GM12873 (cell line): Measurements from ENCODE around the gene SAMD4B.

Source experiments
- CTCF ChIP-seq: IDR thresholded peaks from 2 replicates; pipeline ENCODE4 v1.5.1; 2012; ENCODE audit warnings: low read depth, mild to moderate bottlenecking, moderate library complexity, low read length, control low read depth; ENCODE audit not compliant: insufficient read depth; ENCODE audit errors: missing control alignments

SAMD4B gene

GRCh38 chr19:39301021-39301420 is 41.2 kb upstream of the SAMD4B start:
- TF ChIP-seq CTCF: no peak

- no peak for TF ChIP-seq CTCF
Measured at GRCh38 chr19:39301562-39301961, 40.7 kb upstream of the SAMD4B start.

GRCh38 chr19:39303373-39304184 is 38.6 kb upstream of the SAMD4B start:
- no peak for TF ChIP-seq CTCF

GRCh38 chr19:39304185-39304513 is 38.1 kb upstream of the SAMD4B start:
- no peak for TF ChIP-seq CTCF

- TF ChIP-seq CTCF: no peak
Measured at GRCh38 chr19:39304701-39305571, 37.3 kb upstream of the SAMD4B start.

- TF ChIP-seq CTCF: no peak
Measured at GRCh38 chr19:39306075-39306474, 36.1 kb upstream of the SAMD4B start.

- no peak for TF ChIP-seq CTCF
Measured at GRCh38 chr19:39307046-39307821, 35.0 kb upstream of the SAMD4B start.
